Eye (tissue), 1 donor: Measurements from ENCODE around the gene HK2.
"Not testable (repeated sequence)": the region's sequence is repeated elsewhere in the genome, so short reads cannot be mapped to it uniquely, and the experiment has no call there.

ENCODE experiments used
- DNase-seq: peaks from one replicate; pipeline ENCODE4 v3.0.0-alpha.2; 2015

Gene HK2

DNA sequence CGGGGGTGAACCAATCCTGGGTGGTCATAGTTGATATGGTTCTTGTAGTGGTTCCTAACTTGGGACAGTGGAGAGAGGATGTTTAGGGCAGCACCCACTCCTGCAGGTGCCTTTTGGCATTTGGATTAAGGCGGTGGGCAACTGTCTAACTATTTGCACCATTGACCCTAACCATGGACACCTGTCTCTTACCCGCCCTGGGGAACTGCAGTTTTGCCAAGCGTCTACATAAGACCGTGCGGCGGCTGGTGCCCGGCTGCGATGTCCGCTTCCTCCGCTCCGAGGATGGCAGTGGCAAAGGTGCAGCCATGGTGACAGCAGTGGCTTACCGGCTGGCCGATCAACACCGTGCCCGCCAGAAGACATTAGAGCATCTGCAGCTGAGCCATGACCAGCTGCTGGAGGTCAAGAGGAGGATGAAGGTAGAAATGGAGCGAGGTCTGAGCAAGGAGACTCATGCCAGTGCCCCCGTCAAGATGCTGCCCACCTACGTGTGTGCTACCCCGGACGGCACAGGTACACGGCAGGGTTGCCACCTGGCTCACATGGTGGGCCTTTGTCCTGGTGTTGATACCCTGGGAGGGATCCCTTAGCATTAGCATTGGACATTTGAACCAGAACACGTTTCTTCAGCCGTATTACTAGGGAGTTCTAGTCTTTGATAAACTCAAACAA lies 46.3 kb downstream of the HK2 start:
- DNase-seq = no peak

- DNase-seq = no peak
Observed at GRCh38 chr2:74881176-74881575, 47.2 kb downstream of the HK2 start.

GRCh38 chr2:74881626-74882298 lies 47.8 kb downstream of the HK2 start:
- DNase-seq = no peak

- no peak for DNase-seq
Observed at GRCh38 chr2:74882299-74882687, 48.4 kb downstream of the HK2 start.

- no peak for DNase-seq
Observed at GRCh38 chr2:74883011-74883410, 49.1 kb downstream of the HK2 start.

DNA sequence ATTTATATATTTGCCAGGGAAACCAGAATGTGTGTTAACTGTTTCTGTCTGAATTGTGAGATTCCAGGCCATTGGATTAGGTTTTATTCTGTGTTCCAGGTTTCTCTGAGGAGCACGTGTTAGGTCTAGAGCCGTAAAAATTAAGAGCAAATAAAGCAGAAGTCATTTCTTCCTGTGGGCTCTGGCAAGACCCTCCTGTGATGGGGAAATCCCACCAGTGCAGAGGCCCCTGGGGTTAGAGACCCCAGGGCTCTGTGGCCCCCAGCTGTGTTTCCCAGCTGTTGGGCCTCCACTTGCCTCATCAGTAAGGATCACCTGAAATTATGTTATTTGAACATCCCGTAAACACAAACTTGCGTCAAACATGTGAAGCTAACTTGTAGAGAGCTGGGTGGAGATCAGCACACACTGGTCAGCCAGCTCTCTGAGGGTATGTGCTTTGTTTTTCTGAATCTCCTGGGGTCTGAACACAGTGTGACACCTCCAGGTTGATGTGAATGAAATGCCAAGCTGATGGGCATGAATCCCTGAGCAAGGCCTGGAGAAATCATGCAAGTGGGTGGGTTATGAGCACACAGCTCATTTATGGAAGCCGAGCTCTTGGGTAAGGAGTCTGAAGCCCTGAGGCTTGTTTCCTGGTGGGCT lies 50.3 kb downstream of the HK2 start:
- DNase-seq = no peak

GRCh38 chr2:74884866-74885265 lies 50.9 kb downstream of the HK2 start:
- no peak for DNase-seq

DNA sequence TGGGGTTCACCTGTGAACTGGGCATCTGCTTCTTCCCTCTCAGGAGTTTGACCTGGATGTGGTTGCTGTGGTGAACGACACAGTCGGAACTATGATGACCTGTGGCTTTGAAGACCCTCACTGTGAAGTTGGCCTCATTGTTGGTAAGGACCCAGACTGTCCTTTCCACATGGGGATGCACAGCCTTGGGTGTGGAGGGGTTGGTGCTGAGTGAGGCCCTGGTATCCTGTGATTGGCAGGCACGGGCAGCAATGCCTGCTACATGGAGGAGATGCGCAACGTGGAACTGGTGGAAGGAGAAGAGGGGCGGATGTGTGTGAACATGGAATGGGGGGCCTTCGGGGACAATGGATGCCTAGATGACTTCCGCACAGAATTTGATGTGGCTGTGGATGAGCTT lies 52.3 kb downstream of the HK2 start:
- no peak for DNase-seq

GRCh38 chr2:74886811-74887210 lies 52.9 kb downstream of the HK2 start:
- DNase-seq = no peak

DNA sequence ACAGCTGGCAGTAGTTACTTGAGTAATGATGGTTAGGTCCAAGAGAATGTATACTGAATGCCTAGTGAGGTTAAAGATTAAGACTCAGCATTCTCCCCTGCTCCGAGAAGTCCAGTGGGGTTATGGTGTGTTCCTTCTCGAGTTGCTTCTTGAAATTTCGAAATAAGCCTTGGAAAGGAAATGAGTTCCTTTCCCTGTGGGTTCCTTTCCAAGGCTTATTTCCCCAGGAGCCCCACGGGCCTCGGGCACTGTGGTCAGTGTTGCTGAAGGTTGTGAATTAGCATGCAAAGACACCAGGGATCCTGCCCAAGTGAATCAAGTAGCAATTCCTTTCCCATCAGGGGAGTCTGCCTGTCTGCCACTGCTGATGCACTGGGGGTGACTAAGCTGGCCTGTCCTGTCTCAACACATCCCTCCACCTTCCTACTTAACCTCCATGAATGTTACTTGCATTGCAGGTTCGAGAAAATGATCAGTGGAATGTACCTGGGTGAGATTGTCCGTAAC lies 53.6 kb downstream of the HK2 start:
- no peak for DNase-seq

GRCh38 chr2:74887960-74888700 lies 54.2 kb downstream of the HK2 start:
- DNase-seq = no peak

DNA sequence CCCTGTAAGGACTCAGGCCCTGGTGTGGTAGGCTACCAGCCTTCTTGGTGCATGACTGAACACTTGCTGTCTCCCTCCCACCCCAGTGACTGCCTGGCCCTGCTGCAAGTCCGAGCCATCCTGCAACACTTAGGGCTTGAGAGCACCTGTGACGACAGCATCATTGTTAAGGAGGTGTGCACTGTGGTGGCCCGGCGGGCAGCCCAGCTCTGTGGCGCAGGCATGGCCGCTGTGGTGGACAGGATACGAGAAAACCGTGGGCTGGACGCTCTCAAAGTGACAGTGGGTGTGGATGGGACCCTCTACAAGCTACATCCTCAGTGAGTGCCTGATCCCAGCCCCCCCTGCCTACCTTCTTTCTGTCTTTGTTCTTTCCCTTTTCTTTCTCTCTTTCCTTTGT lies 55.2 kb downstream of the HK2 start:
- no peak for DNase-seq

GRCh38 chr2:74890711-74891110 lies 56.8 kb downstream of the HK2 start:
- no peak for DNase-seq

DNA sequence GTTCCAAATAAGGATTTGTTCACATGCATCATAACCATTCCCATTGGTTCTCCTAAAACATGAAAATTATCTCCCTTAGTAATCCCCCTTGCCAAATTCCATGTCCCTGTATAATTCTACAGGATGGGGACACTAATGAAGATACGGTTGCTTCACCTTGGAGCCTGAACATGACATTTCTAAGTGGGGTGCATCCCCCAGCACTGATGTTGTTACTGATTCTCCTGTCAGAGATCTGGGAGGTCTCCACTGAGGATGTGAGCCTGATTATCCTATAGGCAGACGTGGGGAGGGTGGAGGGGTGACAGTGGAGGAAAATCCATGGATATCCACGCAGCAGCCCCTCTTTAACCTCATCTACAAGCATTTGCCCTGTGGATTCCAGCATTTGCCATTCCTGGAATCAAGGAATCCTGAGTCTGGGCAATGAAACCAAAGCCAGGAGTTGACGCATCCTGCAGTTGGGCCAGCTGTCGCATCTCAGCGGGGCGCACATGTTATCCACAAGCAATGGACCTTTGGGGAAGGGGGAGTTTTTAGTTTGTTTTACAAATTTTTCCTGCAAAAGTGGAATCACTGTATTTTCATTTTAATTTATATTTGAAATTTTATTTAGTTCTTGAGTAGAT lies 57.3 kb downstream of the HK2 start:
- no peak for DNase-seq

- DNase-seq = not testable (repeated sequence)
Observed at GRCh38 chr2:74891816-74892215, 57.9 kb downstream of the HK2 start.

- no peak for DNase-seq
Observed at GRCh38 chr2:74892609-74893008, 58.7 kb downstream of the HK2 start.

- DNase-seq = no peak
Observed at GRCh38 chr2:74893332-74893731, 59.4 kb downstream of the HK2 start.

GRCh38 chr2:74894272-74894981 lies 60.5 kb downstream of the HK2 start:
- DNase-seq = no peak

DNA sequence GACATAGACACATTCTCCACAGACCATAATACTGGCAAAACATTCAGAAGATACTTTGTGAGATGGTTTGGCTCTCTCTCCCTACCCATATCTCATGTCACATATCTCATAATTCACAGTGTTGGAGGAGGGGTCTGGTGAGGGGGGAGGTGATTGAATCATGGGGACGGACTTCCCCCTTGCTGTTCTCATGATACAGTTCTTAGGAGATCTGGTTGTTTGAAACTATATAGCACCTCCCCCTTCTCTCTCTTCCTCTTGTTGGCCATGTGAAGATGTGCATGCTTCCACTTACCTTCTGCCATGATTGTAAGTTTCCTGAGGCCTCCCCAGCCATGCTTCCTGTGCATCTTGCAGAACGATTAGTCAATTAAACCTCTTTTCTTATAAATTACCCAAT lies 61.1 kb downstream of the HK2 start:
- no peak for DNase-seq

GRCh38 chr2:74896232-74896631 lies 62.3 kb downstream of the HK2 start:
- no peak for DNase-seq

DNA sequence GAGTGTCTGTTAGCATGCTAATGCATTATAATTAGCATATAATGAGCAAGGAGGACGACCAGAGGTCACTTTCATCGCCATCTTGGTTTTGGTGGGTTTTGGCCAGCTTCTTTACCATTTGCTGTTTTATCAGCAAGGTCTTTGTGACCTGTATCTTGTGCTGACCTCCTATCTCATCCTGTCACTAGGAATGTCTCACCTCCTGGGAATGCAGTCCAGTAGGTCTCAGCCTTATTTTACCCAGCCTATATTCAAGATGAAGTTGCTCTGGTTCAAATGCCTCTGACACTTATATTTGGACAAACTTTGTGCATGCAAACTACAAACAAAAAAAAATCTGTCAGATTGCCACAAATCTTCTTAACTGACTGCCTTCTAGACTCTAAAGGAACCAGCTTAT lies 66.3 kb downstream of the HK2 start:
- DNase-seq = not testable (repeated sequence)

DNA sequence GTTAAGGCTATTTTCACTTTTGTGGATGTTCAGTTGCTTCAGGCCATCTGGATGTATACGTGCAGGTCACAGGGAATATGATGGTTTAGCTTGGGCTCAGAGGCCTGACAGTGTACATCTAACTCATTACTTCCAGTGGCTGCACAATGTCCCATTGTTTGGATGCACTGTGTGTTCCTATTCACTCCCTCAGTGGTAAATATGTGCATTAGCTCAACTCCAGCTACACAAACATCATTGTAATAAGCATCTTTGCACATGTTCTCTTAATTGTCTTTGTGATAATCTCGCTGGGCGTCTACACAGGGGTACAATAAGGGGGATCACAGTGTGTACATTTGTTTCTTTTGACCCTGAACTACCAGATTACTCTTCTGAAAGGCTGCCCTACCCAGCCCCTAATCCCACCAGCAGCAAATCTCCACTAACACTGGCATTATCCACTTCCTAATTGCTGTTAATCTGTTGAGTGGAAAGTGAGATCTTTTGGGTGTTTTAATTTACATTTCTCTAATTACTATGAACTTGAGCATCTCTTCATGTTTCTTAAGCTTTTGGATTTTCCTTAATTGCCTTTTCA lies 68.4 kb downstream of the HK2 start:
- DNase-seq = peak; percentile 57
